K562 (cell line): ENCODE results near the gene SARS2. TPM values are rescaled to one million over a fixed set of nuclear protein-coding genes. Genes with fewer than 3 reads are reported as not detected.

Experiments
- E2F5 ChIP-seq: sonication (generic); formaldehyde crosslinking; IDR thresholded peaks from 2 replicates; pipeline ENCODE4 v1.8.0; 2022; ENCODE audit warnings: mild to moderate bottlenecking, missing genetic modification reagents
- NR4A1 ChIP-seq, 2 experiments: fragments of 250-450 bp in 1 of 2; fragments of 450-650 bp in 1 of 2; sonication (Bioruptor Pico) in 1 of 2; IDR thresholded peaks; 2 replicates each; pipeline versions ENCODE4 v1.4.0 to v1.6.1; 2016 to 2020; ENCODE audit warnings: mild to moderate bottlenecking in 2 of 2, missing compliant biosample characterization in 1 of 2, missing genetic modification characterization in 1 of 2, moderate library complexity in 1 of 2
- SMARCC2 ChIP-seq: fragments of 450-650 bp; IDR thresholded peaks from 2 replicates; pipeline ENCODE4 v1.6.1; 2017; ENCODE audit warnings: antibody characterized with exemption, moderate library complexity, mild to moderate bottlenecking, low read depth
- STAT6 ChIP-seq: sonication (generic); formaldehyde crosslinking; IDR thresholded peaks from 2 replicates; pipeline ENCODE4 v1.8.1; 2023; ENCODE audit warnings: mild to moderate bottlenecking, missing genetic modification reagents
- ZFP30 ChIP-seq: fragments of 250-450 bp; sonication (Bioruptor Pico); IDR thresholded peaks from 2 replicates; pipeline ENCODE4 v1.8.0; 2022; ENCODE audit warnings: moderate library complexity, mild to moderate bottlenecking, inconsistent platforms, borderline replicate concordance
- polyA plus RNA-seq, 8 experiments: library from polyadenylated mRNA; depleted of rRNA in 4 of 8; stranded (reverse) in 5 of 8; unstranded in 3 of 8; fragments of >200 nt; fragmentation: Nextera tagmentation in 2 of 8; fragmentation: Illumina TruSeq in 1 of 8; extraction: Ambion mirVana in 2 of 8; extraction: Trizol in 1 of 8; gene quantifications; 2 replicates each; pipeline versions ENCODE4 v1.2.1 to v1.2.3, GENCODE V29; 2011 to 2014; ENCODE audit warnings: inconsistent platforms in 1 of 8, missing spikeins in 1 of 8
- total RNA-seq, 7 experiments: library from RNA; depleted of rRNA in 6 of 7; stranded (reverse); fragments of >200 nt in 6 of 7; fragmentation: Illumina TruSeq in 2 of 7; extraction: Trizol in 2 of 7; gene quantifications; 2 replicates each; pipeline versions ENCODE4 v1.2.1 to v1.2.3, GENCODE V29; 2011 to 2021; ENCODE audit warnings: low replicate concordance in 1 of 7

Gene SARS2
- total and polyA plus RNA-seq, 9 of the 15 experiments (the other 6 are each of a cell fraction or from before 2014, with no cell fraction given), result 3.1 to 59.1 (median 31.7) TPM

GRCh38 chr19:38920602-38921419 is 9.8 kb downstream of the SARS2 start (continued):
- TF ChIP-seq E2F5, result no peak
- TF ChIP-seq STAT6, result no peak
- no peak for TF ChIP-seq ZFP30
- no peak for TF ChIP-seq NR4A1 (CRISPR knock-in tag; IDR thresholded peaks at IDR 0.05)
- no peak for TF ChIP-seq NR4A1 (tag; IDR thresholded peaks at IDR 0.05)
- TF ChIP-seq SMARCC2, result no peak
